ENCODE results near the gene FHL3. TPM values are rescaled to one million over a fixed set of nuclear protein-coding genes. Genes with fewer than 3 reads are reported as not detected.

FHL3 gene
- total RNA-seq, 4 donors from 2014 or later = 3.0 to 19.1 (median 12.2) TPM

GRCh38 chr1:37954316-37954971, 50.9 kb downstream of the FHL3 start:
- TF ChIP-seq CTCF (IDR thresholded peaks at IDR 0.05) = no peak
- TF ChIP-seq POLR2AphosphoS5 (IDR thresholded peaks at IDR 0.05) = no peak
- TF ChIP-seq POLR2A (IDR thresholded peaks at IDR 0.05) = no peak
- no peak for TF ChIP-seq EP300 (IDR thresholded peaks at IDR 0.05; ENCODE audit: low read depth)
- intact Hi-C loops (cut with DNase I; ENCODE audit: low total_unique reads) = no loop called here
- Histone ChIP-seq H3K4me3 (no peak overlapping the region), H3K27ac (no peak overlapping the region), H3K4me1 (no peaks in the 10 kb centered on the region), H3K27me3 (no peaks in the 10 kb centered on the region), H3K36me3 (peaks cover 0 to 19% (median 2%) of the 10 kb centered on the region in 4 donors), H3K9me3 (no peaks in the 10 kb centered on the region)
- in situ Hi-C loops (cut with MboI; ENCODE audit: low pct_ligation_motif_present in 1 of 4, low pct_unique_long_range_greater_than_20kb in 1 of 4, low sequenced_read_pairs in 3 of 4) = no loop called here
- WGBS, 2 donors (ENCODE audit: low coverage in 1 of 2) = 76% methylated on average over 3 of the region's 3 CpGs; no CpG with 5 or more reads in 1 of the 2 donors
- no peak for DNase-seq

- Histone ChIP-seq H3K4me1 (peaks cover 0 to 3% (median 0%) of the 10 kb centered on the region in 4 donors), H3K9me3 (no peaks in the 10 kb centered on the region), H3K27me3 (no peaks in the 10 kb centered on the region), H3K4me3 (no peak overlapping the region), H3K36me3 (peaks cover 0 to 4% (median 0%) of the 10 kb centered on the region in 4 donors), H3K27ac (no peak overlapping the region)
- in situ Hi-C loops (cut with MboI; ENCODE audit: low pct_ligation_motif_present in 1 of 4, low pct_unique_long_range_greater_than_20kb in 1 of 4, low sequenced_read_pairs in 3 of 4) (no loop called here), intact Hi-C loops (cut with DNase I; ENCODE audit: low total_unique reads) (no loop called here)
- TF ChIP-seq EP300 (IDR thresholded peaks at IDR 0.05; ENCODE audit: low read depth) (no peak), POLR2AphosphoS5 (IDR thresholded peaks at IDR 0.05) (no peak), CTCF (IDR thresholded peaks at IDR 0.05) (no peak), POLR2A (IDR thresholded peaks at IDR 0.05) (no peak)
- DNase-seq = no peak
- WGBS, 2 donors (ENCODE audit: low coverage in 1 of 2) = 76% methylated on average over 3 of the region's 3 CpGs; no CpG with 5 or more reads in 1 of the 2 donors
Observed at GRCh38 chr1:37952738-37953137, 52.6 kb downstream of the FHL3 start.

GRCh38 chr1:37951783-37952624, 53.3 kb downstream of the FHL3 start:
- Histone ChIP-seq H3K4me3 (no peak overlapping the region), H3K9me3 (no peaks in the 10 kb centered on the region), H3K36me3 (no peaks in the 10 kb centered on the region), H3K4me1 (peaks cover 0 to 11% (median 6%) of the 10 kb centered on the region in 4 donors), H3K27ac (no peak overlapping the region), H3K27me3 (no peaks in the 10 kb centered on the region)
- TF ChIP-seq POLR2AphosphoS5 (IDR thresholded peaks at IDR 0.05) (no peak), POLR2A (IDR thresholded peaks at IDR 0.05) (no peak), CTCF (IDR thresholded peaks at IDR 0.05) (no peak), EP300 (IDR thresholded peaks at IDR 0.05; ENCODE audit: low read depth) (no peak)
- in situ Hi-C loops (cut with MboI; ENCODE audit: low pct_ligation_motif_present in 1 of 4, low pct_unique_long_range_greater_than_20kb in 1 of 4, low sequenced_read_pairs in 3 of 4) (no loop called here), intact Hi-C loops (cut with DNase I; ENCODE audit: low total_unique reads) (no loop called here)
- DNase-seq = no peak
- 70% methylated on average over 4 of the region's 4 CpGs; no CpG with 5 or more reads in 1 of the 2 donors for WGBS, 2 donors (ENCODE audit: low coverage in 1 of 2)

GRCh38 chr1:37951041-37951782, 54.1 kb downstream of the FHL3 start:
- Histone ChIP-seq H3K27ac (no peak overlapping the region), H3K4me3 (no peak overlapping the region), H3K27me3 (no peaks in the 10 kb centered on the region), H3K4me1 (peaks cover under 1 to 15% (median 8%) of the 10 kb centered on the region in 4 donors), H3K36me3 (no peaks in the 10 kb centered on the region), H3K9me3 (no peaks in the 10 kb centered on the region)
- intact Hi-C loops (cut with DNase I; ENCODE audit: low total_unique reads) = no loop called here
- WGBS, 2 donors (ENCODE audit: low coverage in 1 of 2) = 83 to 100% methylated on average over 2 to 11 of the region's 11 CpGs
- no peak for DNase-seq
- TF ChIP-seq CTCF (IDR thresholded peaks at IDR 0.05) (no peak), POLR2A (IDR thresholded peaks at IDR 0.05) (no peak), POLR2AphosphoS5 (IDR thresholded peaks at IDR 0.05) (no peak), EP300 (IDR thresholded peaks at IDR 0.05; ENCODE audit: low read depth) (no peak)
- in situ Hi-C loops (cut with MboI; ENCODE audit: low pct_ligation_motif_present in 1 of 4, low pct_unique_long_range_greater_than_20kb in 1 of 4, low sequenced_read_pairs in 3 of 4) = no loop called here
